Anterior cingulate cortex (tissue), 58 donors: ENCODE measurements around the gene P2RY12.

Experiments used
- DNase-seq, 58 donors: peaks; one replicate each; lab custom pipeline; 2025; lab: John Stamatoyannopoulos, UW

P2RY12 gene

GRCh38 chr3:151314137-151314536 lies 70.4 kb downstream of the P2RY12 start:
- no peak for DNase-seq

DNA sequence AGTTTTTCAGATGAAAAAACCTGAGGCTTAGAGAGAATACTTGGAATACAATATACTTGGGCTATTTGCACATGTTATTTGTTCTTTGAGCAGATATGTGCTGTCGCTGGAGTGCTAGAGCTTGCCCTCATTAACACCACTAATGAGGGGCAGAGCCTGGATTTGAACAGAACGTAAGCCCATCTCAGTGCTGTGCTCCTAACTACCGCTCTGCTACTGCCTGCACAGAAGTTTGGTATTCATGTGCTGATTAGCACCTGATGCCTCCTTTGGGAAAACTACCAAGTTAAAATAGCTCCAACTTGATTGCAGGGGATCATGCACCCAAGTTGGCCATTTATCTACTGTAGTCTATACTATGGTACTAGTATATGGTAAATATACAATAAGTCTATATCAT lies 71.6 kb downstream of the P2RY12 start:
- DNase-seq, result no peak

DNA sequence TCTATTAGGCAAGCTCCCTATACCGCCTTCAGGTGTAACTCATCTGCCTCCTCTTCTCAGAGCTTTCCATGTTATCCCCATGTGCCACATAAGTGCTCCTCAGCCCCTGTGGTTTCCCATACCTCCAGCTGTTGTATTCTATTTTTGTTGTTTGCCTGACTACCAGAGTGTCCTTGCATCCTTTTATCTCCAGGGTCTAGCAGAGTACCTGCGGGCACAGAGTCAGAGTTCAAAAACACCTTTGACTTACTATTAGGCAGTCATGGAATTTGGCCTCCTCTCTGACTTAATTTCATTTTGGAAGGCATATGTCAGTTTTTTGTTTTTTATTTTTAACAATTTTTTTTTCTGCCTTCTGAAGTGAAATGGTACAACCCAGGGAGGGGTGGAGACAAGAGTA lies 75.0 kb downstream of the P2RY12 start:
- DNase-seq, result no peak

GRCh38 chr3:151307583-151308488 lies 76.7 kb downstream of the P2RY12 start:
- DNase-seq, result no peak

DNA sequence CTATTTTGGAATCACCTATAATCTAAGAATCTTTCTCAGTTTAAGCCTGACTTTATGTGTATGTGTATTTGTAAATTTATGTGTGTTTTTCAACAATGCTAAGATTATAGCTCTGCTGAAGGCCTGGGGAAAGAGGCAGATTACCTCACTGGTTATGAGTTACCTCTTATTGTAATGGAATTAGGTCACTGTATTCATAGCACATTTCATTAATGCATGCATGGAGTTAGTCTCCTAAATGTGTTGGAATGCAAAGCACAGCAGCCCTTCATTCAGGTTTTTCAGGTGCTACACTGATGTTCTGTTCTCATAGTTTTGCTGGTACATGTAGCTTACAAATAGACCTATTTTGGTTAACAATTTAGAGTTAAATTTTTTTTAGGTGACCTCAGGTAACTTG lies 77.4 kb downstream of the P2RY12 start:
- no peak for DNase-seq

DNA sequence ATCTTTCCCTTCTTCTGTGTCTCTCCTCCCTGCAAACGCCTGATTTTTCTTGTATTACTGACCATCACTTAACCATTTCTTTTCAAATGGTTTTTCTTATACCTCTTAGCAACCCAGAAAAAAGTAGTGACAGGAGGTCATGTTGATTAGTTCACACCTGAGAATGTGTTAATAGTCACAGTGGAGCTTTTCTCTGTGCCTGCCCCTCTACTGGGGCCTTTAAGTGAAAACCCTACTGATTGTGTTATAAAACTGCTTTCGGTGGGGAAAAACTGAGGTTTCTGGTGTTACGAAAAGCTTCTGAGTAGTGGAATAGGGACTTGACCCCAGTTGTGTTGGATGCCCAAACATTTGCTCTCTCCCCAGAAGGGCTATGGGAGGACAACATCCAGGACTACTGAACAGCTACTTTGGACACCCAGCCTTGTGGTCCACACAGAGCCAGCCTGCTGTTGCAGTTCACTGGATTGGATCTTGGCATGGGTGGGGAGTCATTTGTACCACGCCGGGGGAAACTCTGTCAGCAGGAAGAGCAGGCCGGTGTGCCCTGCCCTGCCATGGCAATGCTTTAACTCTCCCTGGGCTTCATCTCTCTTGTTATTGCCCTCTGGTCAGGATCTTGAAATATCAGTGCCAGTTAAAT lies 78.3 kb downstream of the P2RY12 start:
- no peak for DNase-seq

- DNase-seq, result no peak
Measured at GRCh38 chr3:151305775-151306151, 78.8 kb downstream of the P2RY12 start.

GRCh38 chr3:151305060-151305774 lies 79.3 kb downstream of the P2RY12 start:
- peak in 5 of 58 donors; percentile 2 to 61 (median 8) for DNase-seq

- no peak for DNase-seq
Measured at GRCh38 chr3:151303751-151304150, 80.8 kb downstream of the P2RY12 start.

DNA sequence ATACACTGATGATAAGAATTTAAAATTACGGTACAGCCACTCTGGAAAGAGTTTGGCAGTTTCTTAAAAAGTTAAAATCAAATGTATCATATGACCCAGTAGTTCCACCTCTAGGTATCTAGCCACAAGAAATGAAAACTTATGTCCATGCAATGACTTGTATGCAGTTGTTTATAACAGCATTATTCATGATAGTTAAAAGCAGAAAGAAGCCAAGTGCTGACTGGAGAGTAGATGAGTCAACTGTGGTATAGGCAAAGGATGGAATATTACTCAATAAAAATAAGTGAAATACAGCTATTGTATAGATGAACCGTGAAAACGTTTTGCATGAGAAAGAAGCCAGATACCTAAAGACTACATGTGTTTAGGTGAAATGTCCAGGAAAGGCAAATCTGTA lies 82.8 kb downstream of the P2RY12 start:
- no peak for DNase-seq

DNA sequence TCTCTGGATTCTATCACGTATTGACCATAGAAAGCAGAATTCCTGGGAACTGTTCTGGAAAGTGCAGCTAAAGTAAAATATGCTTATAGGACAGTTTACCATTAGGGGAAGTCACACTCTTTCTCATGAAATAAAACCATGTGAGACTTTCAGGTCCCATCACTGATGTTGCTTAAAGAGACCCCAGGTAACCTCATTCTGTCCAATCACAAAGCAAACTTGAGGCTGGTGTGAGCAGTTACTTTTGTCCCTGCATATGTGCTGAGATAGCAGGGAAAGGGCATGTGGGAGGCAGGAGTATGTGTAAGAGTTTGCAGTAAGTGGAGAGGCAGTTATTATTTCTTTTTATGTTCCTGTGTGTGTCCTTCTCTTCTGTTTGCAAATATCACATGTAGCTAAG lies 84.0 kb downstream of the P2RY12 start:
- DNase-seq, result no peak

DNA sequence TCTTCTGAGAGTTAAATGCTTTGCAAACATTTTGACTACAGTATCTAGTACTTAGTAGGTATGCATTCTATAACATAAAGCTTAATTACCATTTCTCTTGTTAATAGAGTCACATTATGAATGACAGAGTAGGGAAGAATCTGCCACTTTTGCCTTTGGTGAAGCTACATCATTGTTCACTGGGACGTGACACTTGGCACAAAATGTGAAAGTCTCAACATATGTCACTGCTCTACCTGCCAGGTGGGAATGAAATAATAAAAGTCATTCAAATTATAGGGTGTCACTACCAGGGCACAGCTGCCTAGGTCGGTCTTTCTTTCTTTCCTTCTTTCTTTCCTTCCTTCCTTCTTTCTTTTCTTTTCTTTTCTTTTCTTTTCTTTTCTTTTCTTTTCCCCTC lies 85.5 kb downstream of the P2RY12 start:
- no peak for DNase-seq

GRCh38 chr3:151297429-151297828 lies 87.1 kb downstream of the P2RY12 start:
- no peak for DNase-seq

DNA sequence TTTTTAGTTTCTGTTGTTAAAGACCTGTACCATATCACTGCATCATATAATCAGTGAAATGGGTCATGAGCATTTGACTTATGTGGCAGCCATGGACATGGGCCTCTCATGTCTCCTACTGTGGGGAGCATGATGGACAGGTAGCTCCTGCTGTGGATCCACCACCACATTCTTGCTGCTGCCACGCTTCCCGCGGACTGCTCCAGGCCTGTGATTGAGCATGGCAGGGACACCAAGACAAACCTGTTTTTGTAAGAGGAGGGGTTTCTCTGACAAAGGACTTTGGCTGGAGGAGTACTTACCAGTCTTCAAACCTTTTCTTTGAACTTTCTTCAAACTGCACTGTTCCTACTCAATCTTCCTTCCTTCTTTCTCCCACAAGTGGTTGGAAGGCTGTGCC lies 88.3 kb downstream of the P2RY12 start:
- no peak for DNase-seq

- DNase-seq, result no peak
Measured at GRCh38 chr3:151293127-151293526, 91.4 kb downstream of the P2RY12 start.

GRCh38 chr3:151290673-151291072 lies 93.9 kb downstream of the P2RY12 start:
- no peak for DNase-seq

- no peak for DNase-seq
Measured at GRCh38 chr3:151289445-151289844, 95.1 kb downstream of the P2RY12 start.
